WERI-Rb-1 (cell line): Measurements from ENCODE around the gene MAML3.

ENCODE experiments used
- DNase-seq: peaks from one replicate; pipeline ENCODE4 v3.0.0-alpha.2; 2020
- H3K27ac ChIP-seq: fragments of 250-450 bp; sonication (Bioruptor Pico); 2 replicates; pipeline ENCODE4 v1.5.1; 2020; ENCODE audit warnings: mild to moderate bottlenecking, moderate library complexity
- H3K27me3 ChIP-seq: fragments of 250-450 bp; sonication (Bioruptor Pico); 2 replicates; pipeline ENCODE4 v1.5.1; 2021; ENCODE audit warnings: mild to moderate bottlenecking, low read depth, moderate library complexity; ENCODE audit not compliant: insufficient read depth, severe bottlenecking
- H3K36me3 ChIP-seq: fragments of 250-450 bp; sonication (Bioruptor Pico); 2 replicates; pipeline ENCODE4 v1.5.1; 2020; ENCODE audit warnings: mild to moderate bottlenecking, moderate library complexity
- H3K4me3 ChIP-seq: 2 replicates; pipeline ENCODE4 v1.5.1; 2011; ENCODE audit warnings: low read depth, mild to moderate bottlenecking, control low read depth, low read length
- H3K9me3 ChIP-seq: fragments of 250-450 bp; sonication (Bioruptor Pico); 2 replicates; pipeline ENCODE4 v1.5.1; 2021; ENCODE audit warnings: mild to moderate bottlenecking, moderate library complexity; ENCODE audit not compliant: severe bottlenecking
- TF ChIP-seq, protein P1 (sequence below): IDR thresholded peaks from 2 replicates; pipeline ENCODE4 v1.5.1; 2011; ENCODE audit warnings: low read depth, mild to moderate bottlenecking, control low read depth, inconsistent platforms, low read length

Gene MAML3

DNA sequence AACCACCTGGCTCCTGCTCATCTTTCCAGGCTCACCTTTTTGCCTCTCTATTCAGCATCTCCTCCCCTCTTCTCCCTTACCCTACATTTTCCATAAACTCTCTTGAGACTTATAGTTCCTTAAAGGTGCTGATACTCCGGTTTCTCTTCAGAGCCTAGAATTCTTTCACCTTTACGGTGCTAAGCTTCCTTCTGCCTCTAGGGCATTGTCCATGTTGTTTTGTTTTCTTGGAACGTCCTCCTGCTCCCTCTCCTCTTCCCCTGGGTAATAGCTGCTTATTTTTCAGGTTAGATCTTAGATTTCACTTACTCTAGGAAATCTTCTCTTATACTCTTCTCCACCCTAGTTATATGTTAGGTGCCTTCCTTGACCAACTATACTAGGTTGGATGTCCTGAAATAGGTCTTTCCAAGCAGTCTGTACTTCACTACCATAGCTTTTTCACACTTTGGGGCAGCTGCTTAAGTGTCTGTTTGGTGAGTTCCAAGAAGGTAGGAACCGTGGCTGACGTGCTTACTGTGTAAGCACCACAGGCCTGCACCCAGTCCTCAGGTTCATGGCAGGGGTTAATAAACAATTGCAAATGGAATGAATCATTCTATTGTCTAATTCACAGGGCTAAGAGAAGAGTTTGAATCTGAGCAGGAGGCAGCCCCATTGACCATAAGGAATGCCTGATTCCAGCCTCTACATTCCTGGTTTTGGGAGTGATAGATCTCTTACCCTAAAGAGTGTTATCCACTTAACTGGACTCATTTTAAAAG, 260.8 kb downstream of the MAML3 start:
- no peak for DNase-seq
- Histone ChIP-seq H3K27me3 (no peaks in the 10 kb centered on the region), H3K4me3 (no peak overlapping the region), H3K27ac (no peak overlapping the region), H3K9me3 (no peaks in the 10 kb centered on the region), H3K36me3 (no peaks in the 10 kb centered on the region)
- TF ChIP-seq, protein P1, sequence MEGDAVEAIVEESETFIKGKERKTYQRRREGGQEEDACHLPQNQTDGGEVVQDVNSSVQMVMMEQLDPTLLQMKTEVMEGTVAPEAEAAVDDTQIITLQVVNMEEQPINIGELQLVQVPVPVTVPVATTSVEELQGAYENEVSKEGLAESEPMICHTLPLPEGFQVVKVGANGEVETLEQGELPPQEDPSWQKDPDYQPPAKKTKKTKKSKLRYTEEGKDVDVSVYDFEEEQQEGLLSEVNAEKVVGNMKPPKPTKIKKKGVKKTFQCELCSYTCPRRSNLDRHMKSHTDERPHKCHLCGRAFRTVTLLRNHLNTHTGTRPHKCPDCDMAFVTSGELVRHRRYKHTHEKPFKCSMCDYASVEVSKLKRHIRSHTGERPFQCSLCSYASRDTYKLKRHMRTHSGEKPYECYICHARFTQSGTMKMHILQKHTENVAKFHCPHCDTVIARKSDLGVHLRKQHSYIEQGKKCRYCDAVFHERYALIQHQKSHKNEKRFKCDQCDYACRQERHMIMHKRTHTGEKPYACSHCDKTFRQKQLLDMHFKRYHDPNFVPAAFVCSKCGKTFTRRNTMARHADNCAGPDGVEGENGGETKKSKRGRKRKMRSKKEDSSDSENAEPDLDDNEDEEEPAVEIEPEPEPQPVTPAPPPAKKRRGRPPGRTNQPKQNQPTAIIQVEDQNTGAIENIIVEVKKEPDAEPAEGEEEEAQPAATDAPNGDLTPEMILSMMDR = no peak

GRCh38 chr4:139890816-139891215, 263.2 kb downstream of the MAML3 start:
- no peaks in the 10 kb centered on the region for H3K27me3 ChIP-seq
- H3K4me3 ChIP-seq = no peak overlapping the region
- DNase-seq = no peak
- no peaks in the 10 kb centered on the region for H3K36me3 ChIP-seq
- no peaks in the 10 kb centered on the region for H3K9me3 ChIP-seq
- TF ChIP-seq, protein P1 = no peak
- H3K27ac ChIP-seq = no peak overlapping the region

DNA sequence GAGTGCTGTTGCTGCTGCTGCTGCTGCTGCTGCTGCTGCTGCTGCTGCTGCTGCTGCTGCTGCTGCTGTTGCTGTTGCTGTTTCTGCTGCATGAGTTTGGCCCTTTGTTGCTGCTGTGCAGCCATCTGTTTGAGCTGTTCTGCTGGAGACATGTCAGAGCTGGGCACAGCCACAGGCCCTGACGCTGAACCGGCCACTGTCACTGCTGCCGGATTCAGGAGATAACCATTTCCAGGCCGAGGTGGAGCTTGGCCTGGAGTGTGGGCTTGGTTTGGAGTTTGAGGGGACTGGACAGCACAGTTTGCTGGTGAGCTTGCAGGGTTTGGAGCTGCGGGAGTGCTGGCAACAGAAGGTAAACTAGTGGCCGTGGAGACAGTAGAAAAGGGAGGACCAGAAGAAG, 264.1 kb downstream of the MAML3 start:
- no peaks in the 10 kb centered on the region for H3K9me3 ChIP-seq
- DNase-seq = no peak
- no peaks in the 10 kb centered on the region for H3K36me3 ChIP-seq
- H3K27ac ChIP-seq = no peak overlapping the region
- H3K4me3 ChIP-seq = no peak overlapping the region
- TF ChIP-seq, protein P1 = no peak
- H3K27me3 ChIP-seq = no peaks in the 10 kb centered on the region

- TF ChIP-seq, protein P1 = no peak
- Histone ChIP-seq H3K36me3 (no peaks in the 10 kb centered on the region), H3K4me3 (no peak overlapping the region), H3K9me3 (no peaks in the 10 kb centered on the region), H3K27ac (no peak overlapping the region), H3K27me3 (no peaks in the 10 kb centered on the region)
- no peak for DNase-seq
These were observed 264.7 kb downstream of the MAML3 start for GRCh38 chr4:139889264-139889663.

- DNase-seq = no peak
- H3K9me3 ChIP-seq = peaks cover 2% of the 10 kb centered on the region
- no peak overlapping the region for H3K27ac ChIP-seq
- TF ChIP-seq, protein P1 = no peak
- no peaks in the 10 kb centered on the region for H3K27me3 ChIP-seq
- H3K36me3 ChIP-seq = no peaks in the 10 kb centered on the region
- H3K4me3 ChIP-seq = no peak overlapping the region
These were observed 265.8 kb downstream of the MAML3 start for GRCh38 chr4:139887962-139888735.
